ENCODE results near the gene NKX6-1.
A peak's percentile ranks its signal among the peaks of the same experiment; 100 is the strongest.

NKX6-1 gene

GRCh38 chr4:84498935-84499623 is at the start of gene NKX6-1:
Gene NKX6-1 (minus strand): TSS chr4:84499292. CDS start chr4:84498228, 1,064 bp downstream.
- H3K27ac ChIP-seq, result peak within 1 kb of the TSS; percentile 18; the same call in 1 of the 2 replicates

GRCh38 chr4:84547211-84547610 is 48.1 kb upstream of the NKX6-1 start:
- H3K27ac ChIP-seq, result no peak overlapping the region
- TF ChIP-seq CTCF (conservative IDR thresholded peaks at IDR 0.05) (no peak), ZFX (IDR thresholded peaks at IDR 0.05) (no peak)

More at GRCh38 chr4:84498935-84499623, at the start of gene NKX6-1:
- no peak for TF ChIP-seq ZFX (IDR thresholded peaks at IDR 0.05)
- TF ChIP-seq CTCF (conservative IDR thresholded peaks at IDR 0.05), result no peak

- TF ChIP-seq ZFX (IDR thresholded peaks at IDR 0.05) (no peak), CTCF (conservative IDR thresholded peaks at IDR 0.05) (no peak)
Measured at GRCh38 chr4:84545093-84545492, 46.0 kb upstream of the NKX6-1 start.

GRCh38 chr4:84535901-84536300 is 36.8 kb upstream of the NKX6-1 start:
- H3K27ac ChIP-seq, result no peak overlapping the region
- TF ChIP-seq CTCF (conservative IDR thresholded peaks at IDR 0.05) (no peak), ZFX (IDR thresholded peaks at IDR 0.05) (no peak)

More at GRCh38 chr4:84545093-84545492, 46.0 kb upstream of the NKX6-1 start:
- no peak overlapping the region for H3K27ac ChIP-seq

GRCh38 chr4:84531689-84532088 is 32.6 kb upstream of the NKX6-1 start:
- TF ChIP-seq ZFX (IDR thresholded peaks at IDR 0.05) (no peak), CTCF (conservative IDR thresholded peaks at IDR 0.05) (no peak)
- H3K27ac ChIP-seq, result no peak overlapping the region

- no peak overlapping the region for H3K27ac ChIP-seq
- TF ChIP-seq ZFX (IDR thresholded peaks at IDR 0.05) (no peak), CTCF (conservative IDR thresholded peaks at IDR 0.05) (no peak)
Measured at GRCh38 chr4:84530871-84531270, 31.8 kb upstream of the NKX6-1 start.

- no peak for TF ChIP-seq ZFX (IDR thresholded peaks at IDR 0.05)
- no peak for TF ChIP-seq CTCF (conservative IDR thresholded peaks at IDR 0.05)
- H3K27ac ChIP-seq, result no peak overlapping the region
Measured at GRCh38 chr4:84530454-84530853, 31.4 kb upstream of the NKX6-1 start.

All from C4-2B (cell line).